ENCODE measurements around the gene DCBLD2.

DCBLD2 gene

GRCh38 chr3:98906230-98906629 lies 4.7 kb upstream of the DCBLD2 start:
- Histone ChIP-seq H3K27me3 (ENCODE audit: control insufficient read depth, insufficient read depth, low read length) (no peaks in the 10 kb centered on the region), H3K4me1 (ENCODE audit: control insufficient read depth, insufficient read depth, low read length) (no peaks in the 10 kb centered on the region; the same call in 1 of the 2 replicates), H3K36me3 (ENCODE audit: control insufficient read depth, insufficient read depth, low read length) (no peaks in the 10 kb centered on the region), H3K27ac (ENCODE audit: low read length) (no peak overlapping the region), H3K4me3 (ENCODE audit: low read length) (no peak overlapping the region), H3K9me3 (ENCODE audit: control insufficient read depth, insufficient read depth, low read length) (no peaks in the 10 kb centered on the region)
- no CpG with 5 or more reads among the region's 1 CpG for WGBS (ENCODE audit: insufficient coverage, insufficient read length)
- DNase-seq (ENCODE audit: low read depth, low spot score): no peak

GRCh38 chr3:98903705-98904481 lies 2.4 kb upstream of the DCBLD2 start:
- Histone ChIP-seq H3K27me3 (ENCODE audit: control insufficient read depth, insufficient read depth, low read length) (no peaks in the 10 kb centered on the region), H3K36me3 (ENCODE audit: control insufficient read depth, insufficient read depth, low read length) (no peaks in the 10 kb centered on the region), H3K4me1 (ENCODE audit: control insufficient read depth, insufficient read depth, low read length) (no peaks in the 10 kb centered on the region; the same call in 1 of the 2 replicates), H3K27ac (ENCODE audit: low read length) (no peak overlapping the region), H3K4me3 (ENCODE audit: low read length) (no peak overlapping the region), H3K9me3 (ENCODE audit: control insufficient read depth, insufficient read depth, low read length) (no peaks in the 10 kb centered on the region)
- WGBS (ENCODE audit: insufficient coverage, insufficient read length): no CpG with 5 or more reads among the region's 11 CpGs
- no peak for DNase-seq (ENCODE audit: low read depth, low spot score)

GRCh38 chr3:98903099-98903498 lies 1.6 kb upstream of the DCBLD2 start:
- DNase-seq (ENCODE audit: low read depth, low spot score): no peak
- H3K4me1 ChIP-seq (ENCODE audit: control insufficient read depth, insufficient read depth, low read length): no peaks in the 10 kb centered on the region; the same call in 1 of the 2 replicates
- H3K27me3 ChIP-seq (ENCODE audit: control insufficient read depth, insufficient read depth, low read length): no peaks in the 10 kb centered on the region
- no peak overlapping the region for H3K27ac ChIP-seq (ENCODE audit: low read length)
- no peaks in the 10 kb centered on the region for H3K9me3 ChIP-seq (ENCODE audit: control insufficient read depth, insufficient read depth, low read length)
- H3K4me3 ChIP-seq (ENCODE audit: low read length): no peak overlapping the region
- no CpG with 5 or more reads among the region's 3 CpGs for WGBS (ENCODE audit: insufficient coverage, insufficient read length)
- no peaks in the 10 kb centered on the region for H3K36me3 ChIP-seq (ENCODE audit: control insufficient read depth, insufficient read depth, low read length)

- H3K36me3 ChIP-seq (ENCODE audit: control insufficient read depth, insufficient read depth, low read length): no peaks in the 10 kb centered on the region
- no peaks in the 10 kb centered on the region for H3K9me3 ChIP-seq (ENCODE audit: control insufficient read depth, insufficient read depth, low read length)
- H3K4me1 ChIP-seq (ENCODE audit: control insufficient read depth, insufficient read depth, low read length): no peaks in the 10 kb centered on the region; the same call in 1 of the 2 replicates
- peak overlapping the region; percentile 23; the same call in 1 of the 2 replicates for H3K4me3 ChIP-seq (ENCODE audit: low read length)
- H3K27ac ChIP-seq (ENCODE audit: low read length): no peak overlapping the region
- WGBS (ENCODE audit: insufficient coverage, insufficient read length): no CpG with 5 or more reads among the region's 4 CpGs
- DNase-seq (ENCODE audit: low read depth, low spot score): no peak
- H3K27me3 ChIP-seq (ENCODE audit: control insufficient read depth, insufficient read depth, low read length): no peaks in the 10 kb centered on the region
Observed at GRCh38 chr3:98902351-98902740, 851 bp upstream of the DCBLD2 start.

GRCh38 chr3:98901119-98901391 lies 440 bp downstream of the DCBLD2 start:
- no peak for DNase-seq (ENCODE audit: low read depth, low spot score)
- Histone ChIP-seq H3K4me1 (ENCODE audit: control insufficient read depth, insufficient read depth, low read length) (no peaks in the 10 kb centered on the region; the same call in 1 of the 2 replicates), H3K9me3 (ENCODE audit: control insufficient read depth, insufficient read depth, low read length) (no peaks in the 10 kb centered on the region), H3K4me3 (ENCODE audit: low read length) (peak overlapping the region; percentile 68), H3K27ac (ENCODE audit: low read length) (no peak overlapping the region), H3K36me3 (ENCODE audit: control insufficient read depth, insufficient read depth, low read length) (no peaks in the 10 kb centered on the region), H3K27me3 (ENCODE audit: control insufficient read depth, insufficient read depth, low read length) (no peaks in the 10 kb centered on the region)
- no CpG with 5 or more reads among the region's 26 CpGs for WGBS (ENCODE audit: insufficient coverage, insufficient read length)

GRCh38 chr3:98900265-98901118 lies 1.0 kb downstream of the DCBLD2 start:
- Histone ChIP-seq H3K9me3 (ENCODE audit: control insufficient read depth, insufficient read depth, low read length) (no peaks in the 10 kb centered on the region), H3K4me3 (ENCODE audit: low read length) (peak overlapping the region; percentile 68), H3K27ac (ENCODE audit: low read length) (no peak overlapping the region), H3K27me3 (ENCODE audit: control insufficient read depth, insufficient read depth, low read length) (no peaks in the 10 kb centered on the region), H3K4me1 (ENCODE audit: control insufficient read depth, insufficient read depth, low read length) (no peaks in the 10 kb centered on the region; the same call in 1 of the 2 replicates), H3K36me3 (ENCODE audit: control insufficient read depth, insufficient read depth, low read length) (no peaks in the 10 kb centered on the region)
- DNase-seq (ENCODE audit: low read depth, low spot score): no peak
- WGBS (ENCODE audit: insufficient coverage, insufficient read length): no CpG with 5 or more reads among the region's 23 CpGs

GRCh38 chr3:98897701-98898100 lies 3.8 kb downstream of the DCBLD2 start:
- no peak overlapping the region for H3K27ac ChIP-seq (ENCODE audit: low read length)
- no peak overlapping the region for H3K4me3 ChIP-seq (ENCODE audit: low read length)
- H3K4me1 ChIP-seq (ENCODE audit: control insufficient read depth, insufficient read depth, low read length): peaks cover 2% of the 10 kb centered on the region; the same call in 1 of the 2 replicates
- no peaks in the 10 kb centered on the region for H3K36me3 ChIP-seq (ENCODE audit: control insufficient read depth, insufficient read depth, low read length)
- WGBS (ENCODE audit: insufficient coverage, insufficient read length): no CpG with 5 or more reads among the region's 1 CpG
- H3K9me3 ChIP-seq (ENCODE audit: control insufficient read depth, insufficient read depth, low read length): no peaks in the 10 kb centered on the region
- H3K27me3 ChIP-seq (ENCODE audit: control insufficient read depth, insufficient read depth, low read length): no peaks in the 10 kb centered on the region
- DNase-seq (ENCODE audit: low read depth, low spot score): no peak

- H3K27me3 ChIP-seq (ENCODE audit: control insufficient read depth, insufficient read depth, low read length): no peaks in the 10 kb centered on the region
- H3K4me3 ChIP-seq (ENCODE audit: low read length): no peak overlapping the region
- H3K4me1 ChIP-seq (ENCODE audit: control insufficient read depth, insufficient read depth, low read length): peaks cover 4% of the 10 kb centered on the region; the same call in 1 of the 2 replicates
- no peaks in the 10 kb centered on the region for H3K9me3 ChIP-seq (ENCODE audit: control insufficient read depth, insufficient read depth, low read length)
- no peak overlapping the region for H3K27ac ChIP-seq (ENCODE audit: low read length)
- H3K36me3 ChIP-seq (ENCODE audit: control insufficient read depth, insufficient read depth, low read length): no peaks in the 10 kb centered on the region
- no peak for DNase-seq (ENCODE audit: low read depth, low spot score)
- WGBS (ENCODE audit: insufficient coverage, insufficient read length): no CpG with 5 or more reads among the region's 8 CpGs
Observed at GRCh38 chr3:98894791-98895576, 6.5 kb downstream of the DCBLD2 start.

GRCh38 chr3:98893740-98894139 lies 7.8 kb downstream of the DCBLD2 start:
- Histone ChIP-seq H3K4me3 (ENCODE audit: low read length) (no peak overlapping the region), H3K4me1 (ENCODE audit: control insufficient read depth, insufficient read depth, low read length) (peaks cover 4% of the 10 kb centered on the region; the same call in 1 of the 2 replicates), H3K9me3 (ENCODE audit: control insufficient read depth, insufficient read depth, low read length) (no peaks in the 10 kb centered on the region), H3K36me3 (ENCODE audit: control insufficient read depth, insufficient read depth, low read length) (no peaks in the 10 kb centered on the region), H3K27ac (ENCODE audit: low read length) (no peak overlapping the region), H3K27me3 (ENCODE audit: control insufficient read depth, insufficient read depth, low read length) (no peaks in the 10 kb centered on the region)
- no CpG with 5 or more reads among the region's 3 CpGs for WGBS (ENCODE audit: insufficient coverage, insufficient read length)
- no peak for DNase-seq (ENCODE audit: low read depth, low spot score)

- H3K4me1 ChIP-seq (ENCODE audit: control insufficient read depth, insufficient read depth, low read length): peaks cover 4% of the 10 kb centered on the region; the same call in 1 of the 2 replicates
- no peaks in the 10 kb centered on the region for H3K27me3 ChIP-seq (ENCODE audit: control insufficient read depth, insufficient read depth, low read length)
- WGBS (ENCODE audit: insufficient coverage, insufficient read length): no CpG with 5 or more reads among the region's 3 CpGs
- no peaks in the 10 kb centered on the region for H3K9me3 ChIP-seq (ENCODE audit: control insufficient read depth, insufficient read depth, low read length)
- no peak for DNase-seq (ENCODE audit: low read depth, low spot score)
- H3K4me3 ChIP-seq (ENCODE audit: low read length): no peak overlapping the region
- H3K36me3 ChIP-seq (ENCODE audit: control insufficient read depth, insufficient read depth, low read length): no peaks in the 10 kb centered on the region
- H3K27ac ChIP-seq (ENCODE audit: low read length): no peak overlapping the region
Observed at GRCh38 chr3:98892263-98892662, 9.2 kb downstream of the DCBLD2 start.
